ENCODE results near the gene ARHGEF17. TPM values are rescaled to one million over a fixed set of nuclear protein-coding genes. Genes with fewer than 3 reads are reported as not detected.

ARHGEF17 gene
- total RNA-seq, 6 experiments from 2014 or later = 4.6 to 7.3 (median 5.4) TPM

DNA sequence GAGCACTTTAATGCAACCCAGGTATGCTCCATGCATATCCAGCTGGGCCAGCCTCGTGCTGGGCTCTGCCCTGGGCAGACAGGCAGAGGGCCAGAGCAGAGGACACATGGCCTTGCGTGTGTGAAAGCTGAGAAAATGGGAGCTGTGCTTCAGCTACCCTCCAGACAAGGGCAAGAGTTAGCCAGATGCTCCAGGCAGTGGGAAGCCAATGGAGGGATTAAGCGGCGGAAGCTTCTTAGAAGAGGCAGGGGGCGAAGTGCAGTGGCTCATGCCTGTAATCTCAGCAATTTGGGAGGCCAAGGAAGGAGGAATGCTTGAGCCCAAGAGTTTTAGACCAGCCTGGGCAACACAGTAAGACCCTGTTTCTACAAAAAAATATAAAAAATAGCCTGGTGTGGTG lies 9.8 kb upstream of the ARHGEF17 start:
- WGBS (ENCODE audit: insufficient coverage, low coverage, low lambda C conversion rate, missing lambda C conversion rate) = 81% methylated on average over 3 of the region's 5 CpGs

DNA sequence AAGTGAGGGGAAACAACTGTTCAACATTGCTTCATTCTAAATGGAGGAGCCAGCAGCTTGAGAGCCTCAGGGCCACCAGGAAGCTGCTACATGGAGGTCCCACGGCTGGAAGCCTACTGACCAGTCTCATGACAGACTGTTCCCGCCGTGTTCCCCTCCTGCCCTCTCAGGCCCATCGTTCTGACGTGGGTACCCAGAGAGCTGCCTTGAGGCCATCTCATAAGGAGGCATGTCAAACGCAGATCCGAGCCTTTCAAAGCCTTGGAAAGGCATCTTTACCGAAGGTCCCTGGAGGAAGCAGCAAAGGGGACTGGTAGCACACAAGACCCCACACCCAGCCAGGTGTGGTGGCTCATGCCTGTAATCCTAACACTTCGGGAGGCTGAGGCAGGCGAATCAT lies 8.3 kb upstream of the ARHGEF17 start:
- Histone ChIP-seq H3K36me3 (no peaks in the 10 kb centered on the region), H3K4me1 (no peaks in the 10 kb centered on the region), H3K4me3 (no peak overlapping the region), H3K27me3 (no peaks in the 10 kb centered on the region), H3K9me3 (no peaks in the 10 kb centered on the region), H3K27ac (no peak overlapping the region)
- intact Hi-C loops (cut with DNase I) = loop anchor here (5.0 to 10.0 kb wide), 2 partner anchors 85 to 93 kb away; no protein-coding TSS in a partner anchor
- ATAC-seq (no peak), DNase-seq (peak in 1 of 3 donors; percentile 32)
- TF ChIP-seq POLR2A (IDR thresholded peaks at IDR 0.05) = no peak
- TF ChIP-seq, protein P1, sequence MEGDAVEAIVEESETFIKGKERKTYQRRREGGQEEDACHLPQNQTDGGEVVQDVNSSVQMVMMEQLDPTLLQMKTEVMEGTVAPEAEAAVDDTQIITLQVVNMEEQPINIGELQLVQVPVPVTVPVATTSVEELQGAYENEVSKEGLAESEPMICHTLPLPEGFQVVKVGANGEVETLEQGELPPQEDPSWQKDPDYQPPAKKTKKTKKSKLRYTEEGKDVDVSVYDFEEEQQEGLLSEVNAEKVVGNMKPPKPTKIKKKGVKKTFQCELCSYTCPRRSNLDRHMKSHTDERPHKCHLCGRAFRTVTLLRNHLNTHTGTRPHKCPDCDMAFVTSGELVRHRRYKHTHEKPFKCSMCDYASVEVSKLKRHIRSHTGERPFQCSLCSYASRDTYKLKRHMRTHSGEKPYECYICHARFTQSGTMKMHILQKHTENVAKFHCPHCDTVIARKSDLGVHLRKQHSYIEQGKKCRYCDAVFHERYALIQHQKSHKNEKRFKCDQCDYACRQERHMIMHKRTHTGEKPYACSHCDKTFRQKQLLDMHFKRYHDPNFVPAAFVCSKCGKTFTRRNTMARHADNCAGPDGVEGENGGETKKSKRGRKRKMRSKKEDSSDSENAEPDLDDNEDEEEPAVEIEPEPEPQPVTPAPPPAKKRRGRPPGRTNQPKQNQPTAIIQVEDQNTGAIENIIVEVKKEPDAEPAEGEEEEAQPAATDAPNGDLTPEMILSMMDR (IDR thresholded peaks at IDR 0.05) = no peak
- 62% methylated on average over 2 of the region's 10 CpGs for WGBS (ENCODE audit: insufficient coverage, low coverage, low lambda C conversion rate, missing lambda C conversion rate)

More for the DNA sequence above, 9.8 kb upstream of the ARHGEF17 start:
- no peaks in the 10 kb centered on the region for H3K9me3 ChIP-seq
- H3K36me3 ChIP-seq = no peaks in the 10 kb centered on the region
- H3K4me1 ChIP-seq = no peaks in the 10 kb centered on the region
- ATAC-seq (no peak), DNase-seq (no peak)
- H3K4me3 ChIP-seq = no peak overlapping the region
- TF ChIP-seq, protein P1 (IDR thresholded peaks at IDR 0.05) = no peak
- TF ChIP-seq POLR2A (IDR thresholded peaks at IDR 0.05) = no peak
- intact Hi-C loops (cut with DNase I) = loop anchor here (5.0 to 10.0 kb wide), 2 partner anchors 87 to 94 kb away; no protein-coding TSS in a partner anchor
- H3K27ac ChIP-seq = no peak overlapping the region
- H3K27me3 ChIP-seq = no peaks in the 10 kb centered on the region

DNA sequence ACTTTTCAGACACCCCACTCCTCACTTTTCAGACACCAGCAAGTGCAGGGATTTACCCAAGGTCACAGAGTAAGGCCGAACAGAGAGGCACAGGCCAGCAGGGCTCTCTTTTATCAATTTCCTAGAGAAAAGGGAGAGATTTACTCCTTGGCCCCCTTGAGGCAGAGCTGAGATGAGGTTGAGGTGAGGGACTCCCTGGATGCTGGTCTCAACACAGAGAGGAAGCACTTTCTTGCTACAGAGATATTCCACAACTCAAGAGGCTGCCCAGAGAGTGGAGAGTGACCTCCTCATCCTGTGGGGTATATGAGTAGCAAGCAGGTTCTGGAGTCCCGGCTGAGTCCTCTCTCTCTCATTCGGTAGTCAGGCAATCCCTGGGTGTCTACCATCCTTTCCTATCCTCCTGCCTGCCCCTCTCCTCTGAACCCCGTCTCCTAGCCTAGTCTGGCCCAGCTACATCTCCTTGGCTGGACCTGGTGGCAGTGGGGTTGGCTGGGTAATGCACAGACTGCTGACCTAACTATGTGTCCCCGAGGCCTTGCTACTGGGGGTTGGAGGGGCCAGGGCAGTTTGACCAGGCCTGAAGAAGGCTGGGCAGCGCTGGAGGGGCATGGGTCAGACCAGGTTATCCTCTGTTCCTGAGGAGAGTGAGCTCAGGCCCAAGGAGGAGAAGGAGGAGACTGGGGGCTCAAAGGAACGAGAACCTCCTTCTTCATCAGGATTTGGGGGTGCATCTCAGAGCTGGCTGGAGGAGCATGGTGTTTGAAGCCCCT lies 1.8 kb upstream of the ARHGEF17 start:
- H3K27ac ChIP-seq = no peak overlapping the region
- intact Hi-C loops (cut with DNase I) = no loop called here
- ATAC-seq (no peak), DNase-seq (no peak)
- H3K27me3 ChIP-seq = no peaks in the 10 kb centered on the region
- 41% methylated on average over 2 of the region's 7 CpGs for WGBS (ENCODE audit: insufficient coverage, low coverage, low lambda C conversion rate, missing lambda C conversion rate)
- no peak overlapping the region for H3K4me3 ChIP-seq
- no peak for TF ChIP-seq POLR2A (IDR thresholded peaks at IDR 0.05)
- TF ChIP-seq, protein P1 (IDR thresholded peaks at IDR 0.05) = no peak
- H3K4me1 ChIP-seq = peaks cover 0 to 9% (median 3%) of the 10 kb centered on the region in 4 donors
- H3K36me3 ChIP-seq = no peaks in the 10 kb centered on the region
- no peaks in the 10 kb centered on the region for H3K9me3 ChIP-seq

DNA sequence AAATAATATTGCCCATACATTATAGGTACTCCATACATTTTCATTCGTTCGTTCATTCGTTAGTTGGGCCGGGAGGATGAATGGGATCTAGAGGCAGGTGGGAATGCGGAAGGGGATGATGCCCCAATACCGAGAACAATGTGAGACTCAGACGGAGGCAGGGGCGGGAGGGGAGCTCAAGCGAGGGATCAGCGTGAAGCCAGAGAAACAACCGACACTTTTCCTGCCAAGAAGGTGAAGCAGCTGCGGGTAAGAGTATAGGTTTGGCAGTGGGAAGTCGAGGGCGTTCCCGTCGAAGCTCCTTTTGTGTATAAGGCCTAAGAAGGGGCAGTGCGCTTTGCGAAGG lies 1.1 kb upstream of the ARHGEF17 start:
- no peak for ATAC-seq
- H3K9me3 ChIP-seq = no peaks in the 10 kb centered on the region
- TF ChIP-seq, protein P1 (IDR thresholded peaks at IDR 0.05) = no peak
- no peak for TF ChIP-seq POLR2A (IDR thresholded peaks at IDR 0.05)
- H3K4me3 ChIP-seq = peak overlapping the region; percentile 50 to 60 (median 58)
- intact Hi-C loops (cut with DNase I) = no loop called here
- no peak for DNase-seq
- H3K4me1 ChIP-seq = peaks cover 0 to 9% (median 3%) of the 10 kb centered on the region in 4 donors
- H3K27ac ChIP-seq = peak overlapping the region in 2 of 3 donors; percentile 22 to 52
- no peaks in the 10 kb centered on the region for H3K27me3 ChIP-seq
- H3K36me3 ChIP-seq = no peaks in the 10 kb centered on the region
- 17% methylated on average over 18 of the region's 18 CpGs for WGBS (ENCODE audit: insufficient coverage, low coverage, low lambda C conversion rate, missing lambda C conversion rate)

Data from right lobe of liver (tissue), 6 donors.